NCI-H2227 treated with DMSO at 0.1 percent for 48 hours (cell line): ENCODE data around the gene HAUS8.

Experiments
- DNase-seq: peaks from one replicate; lab custom pipeline; 2025; lab: John Stamatoyannopoulos, UW

Gene HAUS8

DNA sequence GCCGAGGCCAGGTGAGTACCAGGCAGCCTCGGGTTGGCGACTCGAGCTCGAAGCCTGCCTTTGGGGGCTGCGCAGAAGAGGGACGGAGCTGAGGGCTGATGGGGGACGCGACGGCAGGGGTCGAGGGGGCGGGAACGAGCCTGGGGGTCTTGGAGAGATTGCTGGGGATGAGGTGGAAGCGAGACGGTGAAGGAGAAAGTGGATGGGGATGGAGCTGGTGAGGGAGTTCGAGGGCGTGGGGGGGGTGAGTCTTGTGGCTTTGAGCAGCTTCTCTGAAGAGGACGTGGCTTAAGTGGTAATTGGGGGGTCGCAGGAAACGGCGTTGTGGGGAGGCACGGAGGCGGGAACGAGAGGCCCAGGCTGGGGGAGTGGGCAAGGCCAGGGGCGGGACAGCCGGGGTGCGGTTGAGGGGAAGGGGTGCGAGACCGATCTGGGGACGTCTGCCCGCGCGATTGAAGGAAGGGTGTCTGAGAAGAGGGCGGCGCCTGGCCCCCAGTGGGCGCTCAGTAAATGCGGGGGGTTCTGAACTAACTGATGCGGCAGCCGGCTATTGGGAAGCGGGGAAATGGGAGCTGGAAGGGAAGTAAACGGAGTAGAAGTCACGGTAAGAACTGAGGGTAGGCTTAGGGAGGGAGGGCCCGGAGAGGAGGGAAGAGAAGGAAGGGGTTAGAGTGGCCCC is 751 bp upstream of the HAUS8 start:
- no peak for DNase-seq

DNA sequence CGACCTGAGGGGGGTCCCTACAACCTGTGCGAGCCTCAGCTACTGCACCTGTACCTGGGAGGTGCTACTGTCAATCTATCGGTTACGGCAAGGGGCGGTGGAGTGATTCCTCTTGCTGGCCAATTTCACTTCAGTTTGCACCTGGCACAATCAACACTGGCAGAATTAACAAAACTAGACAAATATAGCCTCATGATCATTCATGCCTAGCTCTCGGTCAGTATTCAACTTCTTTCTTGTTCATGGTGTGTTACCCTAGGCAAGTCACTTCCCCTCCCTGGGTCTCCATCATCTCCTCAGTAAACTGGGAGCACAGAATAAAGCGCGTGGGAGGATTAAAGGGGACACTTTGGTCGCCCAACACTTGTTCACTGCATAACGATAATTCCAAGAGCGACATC is 618 bp downstream of the HAUS8 start:
- no peak for DNase-seq

DNA sequence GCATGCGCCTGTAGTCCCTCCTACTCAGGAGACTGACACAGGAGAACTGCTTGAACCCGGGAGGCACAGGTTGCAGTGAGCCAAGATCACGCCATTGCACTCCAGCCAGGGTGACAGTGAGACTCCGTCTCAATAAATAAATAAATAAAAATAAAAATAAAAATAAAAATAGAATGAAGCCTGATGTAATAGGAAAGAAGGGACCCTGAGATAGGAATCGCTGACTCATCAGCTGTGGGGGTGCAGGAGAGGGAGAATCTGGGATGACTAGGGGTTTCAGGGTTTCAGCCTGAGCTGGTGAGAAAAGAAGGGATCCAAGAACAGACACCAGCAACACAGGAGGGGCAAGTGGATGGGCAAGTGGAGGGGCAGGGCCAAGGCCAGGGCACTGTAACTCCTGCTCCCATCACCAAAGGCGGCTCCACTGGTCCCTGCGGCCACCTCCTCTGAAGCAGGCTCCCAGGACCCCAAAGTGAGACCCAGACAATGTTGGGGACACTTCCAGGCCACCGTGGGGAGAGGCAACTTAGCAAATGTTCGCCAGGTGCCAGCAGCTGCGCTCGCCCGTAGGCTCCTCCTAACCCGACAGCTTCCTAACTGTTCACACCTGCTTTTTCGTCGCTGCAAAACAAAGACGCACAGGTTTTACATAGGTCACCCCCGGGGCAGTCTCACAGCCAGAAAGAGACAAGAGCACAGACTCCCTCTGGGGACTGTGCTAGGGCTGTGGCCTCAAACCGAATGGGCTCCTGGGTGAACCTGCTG is 1.2 kb downstream of the HAUS8 start:
- no peak for DNase-seq

DNA sequence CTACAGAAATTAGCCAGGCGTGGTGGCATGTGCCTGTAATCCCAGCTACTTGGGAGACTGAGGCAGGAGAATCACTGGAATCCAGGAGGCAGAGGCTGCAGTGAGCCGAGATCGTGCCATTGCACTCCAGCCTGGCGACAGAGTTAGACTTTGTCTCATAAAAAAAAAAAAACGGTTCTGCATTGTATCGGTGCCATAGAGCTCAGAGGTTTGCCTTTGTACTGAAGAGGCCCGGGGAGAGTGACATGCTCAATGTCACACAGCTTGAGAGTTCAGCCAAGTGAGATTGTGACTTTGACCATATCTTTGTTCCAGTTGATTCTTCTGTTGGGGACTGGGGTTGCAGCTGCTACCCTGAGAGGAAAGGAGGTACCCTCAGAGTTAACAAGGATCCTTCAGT is 4.3 kb downstream of the HAUS8 start:
- no peak for DNase-seq

DNA sequence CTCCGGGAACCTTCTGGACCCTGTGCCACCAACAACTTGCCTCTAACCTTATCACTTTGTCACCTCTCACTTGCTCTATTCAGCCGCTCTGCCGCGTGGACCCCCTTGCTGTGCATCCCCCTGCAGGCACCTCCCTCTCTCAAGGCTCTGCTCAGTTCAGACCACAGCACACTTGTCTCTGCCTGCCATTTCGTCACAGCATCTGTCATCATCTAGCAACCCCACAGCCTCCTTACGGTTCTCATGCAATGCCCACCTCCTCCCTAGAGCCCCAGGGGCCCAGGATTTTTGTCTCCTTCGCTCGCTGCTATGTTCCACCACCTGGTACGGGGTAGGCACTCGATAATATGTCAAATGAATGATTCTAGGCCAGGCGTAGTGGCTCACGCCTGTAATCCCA is 4.8 kb downstream of the HAUS8 start:
- DNase-seq, result no peak

DNA sequence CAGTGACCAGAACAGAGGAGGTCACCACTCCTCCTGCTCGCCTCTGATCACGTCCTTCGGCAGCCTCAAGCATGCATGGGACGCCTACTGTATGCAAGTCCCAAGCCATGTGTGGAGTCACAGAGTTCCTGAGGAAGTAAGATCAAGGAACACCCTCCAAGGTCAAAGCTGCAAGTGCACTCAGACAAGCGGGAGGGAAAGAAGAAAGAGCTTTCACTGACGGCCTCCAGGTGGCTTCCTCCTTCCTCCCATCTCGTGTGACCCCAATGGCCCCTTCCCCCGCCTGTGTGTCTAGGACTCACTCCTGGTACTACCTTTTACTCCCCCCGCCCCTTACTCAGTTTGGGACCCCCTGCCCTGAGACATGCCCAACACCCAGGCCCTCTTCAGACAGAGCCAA is 6.1 kb downstream of the HAUS8 start:
- no peak for DNase-seq

DNA sequence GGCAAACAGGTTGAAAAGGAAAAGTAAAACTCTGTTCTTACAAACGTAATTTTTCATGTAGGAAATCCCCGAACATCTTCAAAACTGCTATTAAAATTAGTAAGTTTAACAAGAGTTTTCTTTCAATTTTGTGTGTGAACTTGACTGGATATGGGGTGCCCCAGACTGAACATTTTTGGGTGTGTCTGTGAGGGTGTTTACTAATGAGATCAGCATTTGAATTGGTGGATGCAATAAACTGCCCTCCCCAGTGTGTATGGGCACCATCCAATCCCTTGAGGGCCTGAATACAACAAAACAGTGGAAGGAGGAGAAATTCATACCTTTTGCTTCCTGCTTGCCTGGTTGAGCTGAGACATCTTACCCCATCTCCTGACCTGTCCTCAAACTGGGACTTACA is 11.8 kb downstream of the HAUS8 start:
- no peak for DNase-seq

DNA sequence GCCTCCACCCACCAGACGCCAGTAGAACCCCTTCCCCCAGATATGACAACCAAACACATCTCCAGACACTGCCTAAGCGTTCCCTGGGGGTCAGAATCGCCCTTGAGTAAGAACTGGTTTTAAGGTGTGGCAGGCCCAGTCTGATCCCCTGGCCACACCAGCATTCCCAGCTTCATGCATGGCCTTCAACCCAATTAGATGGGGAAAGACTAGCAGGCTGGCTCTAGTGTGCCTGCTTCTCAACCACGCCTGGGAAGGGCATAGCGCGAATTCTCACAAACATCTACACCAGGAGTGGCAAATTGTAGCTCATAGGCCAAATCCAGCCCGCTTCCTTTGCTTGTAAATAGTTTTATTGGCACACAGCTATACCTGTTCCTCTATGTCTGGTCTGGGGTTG is 13.6 kb downstream of the HAUS8 start:
- DNase-seq, result no peak

DNA sequence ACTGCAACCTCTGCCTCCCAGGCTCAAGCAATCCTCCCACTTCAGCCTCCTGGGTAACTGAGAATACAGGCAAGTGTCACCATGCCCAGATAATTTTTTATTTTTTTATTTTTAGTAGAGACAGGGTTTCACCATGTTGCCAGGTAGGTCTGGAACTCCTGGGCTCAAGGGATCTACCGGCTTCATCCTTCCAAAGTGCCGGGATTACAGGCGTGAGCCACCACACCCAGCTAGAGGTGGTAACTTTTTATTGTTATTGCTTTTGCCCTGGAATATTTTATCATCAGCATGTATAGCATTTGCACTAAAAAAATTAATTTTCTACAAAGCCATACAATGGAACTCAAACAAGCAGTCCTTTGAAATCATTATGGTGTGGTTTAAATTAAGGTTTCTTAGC is 14.0 kb downstream of the HAUS8 start:
- DNase-seq, result no peak

DNA sequence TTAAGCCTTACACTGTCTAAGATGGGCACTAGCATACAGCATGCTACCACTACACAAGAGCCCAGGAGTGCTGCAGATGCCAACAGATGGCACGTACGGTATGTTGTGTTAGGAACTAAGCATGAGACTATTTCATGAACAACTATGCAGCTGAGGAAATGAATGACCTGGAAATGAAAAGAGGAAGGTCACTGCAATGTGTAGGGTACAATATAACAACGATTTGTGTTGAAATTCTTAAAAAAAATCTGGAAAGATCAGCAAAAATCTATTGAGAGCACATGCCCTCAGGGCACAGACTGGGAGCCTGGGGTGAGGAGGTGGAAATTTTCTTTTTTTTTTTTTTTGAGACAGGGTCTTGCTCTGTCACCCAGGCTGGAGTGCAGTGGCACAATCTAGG is 14.4 kb downstream of the HAUS8 start:
- DNase-seq, result no peak

DNA sequence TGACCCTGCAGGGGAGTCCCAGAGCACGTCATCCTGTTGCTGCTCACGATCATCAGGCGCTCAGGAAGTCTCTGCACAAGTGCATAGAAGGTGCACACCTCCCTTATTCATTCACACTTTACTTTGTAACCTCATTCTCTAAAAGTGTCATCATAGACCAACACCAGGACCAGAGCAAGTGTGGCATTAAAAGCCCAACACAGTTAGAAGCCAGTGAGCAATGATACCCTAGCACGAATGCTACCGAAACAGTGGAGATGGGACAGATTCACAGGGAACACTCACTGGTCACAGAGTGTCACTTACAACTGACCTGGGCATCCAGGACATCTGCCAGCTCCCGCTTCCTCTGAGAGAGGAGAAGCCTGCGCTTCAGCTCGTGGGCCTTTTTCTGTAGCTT is 17.0 kb downstream of the HAUS8 start:
- no peak for DNase-seq

DNA sequence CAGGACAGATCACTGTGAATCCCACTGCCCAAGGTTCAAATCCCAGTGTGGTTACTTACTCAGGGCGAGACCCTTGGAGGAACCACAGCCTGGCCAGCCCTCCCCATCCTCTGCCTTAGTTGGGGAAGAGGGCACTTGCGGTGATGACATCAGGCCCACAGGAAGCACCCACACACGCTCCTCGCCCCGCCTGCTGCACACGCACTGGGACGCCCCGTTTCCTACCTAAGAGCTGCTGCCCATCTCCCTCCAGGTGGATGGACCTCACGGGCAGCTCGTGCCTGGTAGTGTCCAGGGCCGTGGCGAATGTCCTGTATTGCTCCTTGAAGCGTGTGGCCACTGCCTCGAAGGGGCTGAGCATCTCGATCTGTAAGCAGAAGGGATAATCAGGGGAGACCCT is 19.6 kb downstream of the HAUS8 start:
- DNase-seq, result no peak

DNA sequence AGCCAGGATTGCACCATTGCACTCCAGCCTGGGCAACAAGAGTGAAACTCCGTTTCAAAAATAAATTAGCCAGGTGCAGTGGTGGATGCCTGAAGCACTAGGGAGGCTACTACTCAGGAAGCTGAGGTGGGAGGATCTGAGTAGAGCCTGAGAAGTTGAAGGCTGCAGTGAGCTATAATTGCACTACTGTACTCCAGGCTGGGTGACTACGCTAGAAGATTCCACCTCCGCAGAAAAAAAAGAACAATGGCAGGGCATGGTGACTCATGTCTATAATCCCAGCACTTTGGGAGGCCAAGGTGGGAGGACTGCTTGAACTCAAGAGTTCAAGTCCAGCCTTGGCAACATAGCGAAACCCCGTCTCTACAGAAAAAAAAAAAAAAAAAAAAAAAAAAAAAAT is 20.5 kb downstream of the HAUS8 start:
- no peak for DNase-seq

DNA sequence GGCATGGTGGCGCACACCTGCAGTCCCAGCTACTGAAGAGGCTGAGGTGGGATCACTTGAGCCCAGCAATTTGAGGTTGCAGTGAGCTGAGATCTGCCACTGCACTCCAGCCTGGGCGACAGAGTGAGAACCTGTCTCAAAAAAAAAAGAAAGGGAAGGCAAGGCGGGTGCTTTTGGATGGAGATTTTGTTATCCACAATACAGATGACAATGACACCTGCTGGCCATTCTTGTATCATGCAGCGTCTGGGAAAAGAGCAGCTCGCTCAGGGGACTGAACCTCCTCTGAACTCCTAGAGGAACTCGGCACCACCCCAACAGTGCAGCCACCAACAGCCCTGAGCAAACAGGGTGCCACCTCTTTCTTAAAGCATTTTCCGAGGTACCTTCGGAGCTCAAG is 22.8 kb downstream of the HAUS8 start:
- peak; percentile 8 for DNase-seq

DNA sequence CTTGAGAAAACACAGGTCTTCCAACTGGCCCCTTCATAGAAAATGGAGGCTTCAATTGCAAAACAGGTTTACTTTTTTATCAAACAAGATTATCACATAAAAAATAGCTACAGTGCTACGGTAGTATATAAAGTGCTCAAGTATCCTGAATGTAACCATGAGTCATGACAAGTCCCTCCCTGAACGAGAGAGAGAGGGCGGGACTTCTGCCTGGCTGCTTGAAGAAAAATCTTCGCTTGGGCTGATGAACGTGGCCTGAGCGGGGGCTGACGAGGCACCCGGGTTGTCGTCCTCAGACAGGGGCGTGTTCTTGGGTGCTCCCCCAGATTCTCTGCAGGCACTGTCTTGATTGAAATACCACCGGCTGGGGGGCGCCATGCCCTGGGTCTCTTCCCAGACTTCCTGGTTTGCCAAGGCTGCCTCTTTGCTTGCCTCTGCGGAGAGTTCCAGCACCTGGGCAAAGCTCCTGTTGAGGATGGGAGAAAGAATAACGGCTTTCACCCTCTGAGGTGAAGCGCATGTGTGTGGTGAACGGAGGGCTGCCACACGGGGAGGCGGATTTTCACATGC is 25.5 kb downstream of the HAUS8 start:
- no peak for DNase-seq

DNA sequence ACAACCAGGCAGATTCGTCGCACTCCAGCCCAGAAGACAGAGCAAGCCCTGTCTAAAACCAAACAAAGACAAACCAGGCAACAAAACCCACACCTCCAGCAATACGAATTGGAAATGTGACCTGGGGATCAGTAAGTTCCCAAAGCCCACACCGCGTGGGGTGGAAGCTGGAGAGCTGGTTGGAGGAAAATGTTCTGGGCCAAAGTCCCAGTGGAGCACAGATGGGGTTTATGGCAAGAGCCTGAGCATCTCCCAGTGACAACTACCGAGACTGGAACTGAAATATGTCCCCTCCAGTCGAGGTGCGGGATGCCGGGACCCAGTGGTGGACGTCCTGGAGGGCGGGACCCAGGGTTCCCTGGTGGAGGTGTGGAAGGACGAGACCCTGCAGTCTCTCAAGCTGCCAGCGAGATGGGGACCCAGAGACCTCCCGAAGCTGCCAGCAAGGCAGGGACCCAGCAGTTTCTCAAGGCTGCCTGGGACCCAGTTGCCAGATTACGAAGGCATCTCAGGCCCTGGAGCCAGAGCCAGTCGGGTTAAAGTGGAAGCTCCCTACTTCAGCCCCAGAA is 26.3 kb downstream of the HAUS8 start:
- no peak for DNase-seq

DNA sequence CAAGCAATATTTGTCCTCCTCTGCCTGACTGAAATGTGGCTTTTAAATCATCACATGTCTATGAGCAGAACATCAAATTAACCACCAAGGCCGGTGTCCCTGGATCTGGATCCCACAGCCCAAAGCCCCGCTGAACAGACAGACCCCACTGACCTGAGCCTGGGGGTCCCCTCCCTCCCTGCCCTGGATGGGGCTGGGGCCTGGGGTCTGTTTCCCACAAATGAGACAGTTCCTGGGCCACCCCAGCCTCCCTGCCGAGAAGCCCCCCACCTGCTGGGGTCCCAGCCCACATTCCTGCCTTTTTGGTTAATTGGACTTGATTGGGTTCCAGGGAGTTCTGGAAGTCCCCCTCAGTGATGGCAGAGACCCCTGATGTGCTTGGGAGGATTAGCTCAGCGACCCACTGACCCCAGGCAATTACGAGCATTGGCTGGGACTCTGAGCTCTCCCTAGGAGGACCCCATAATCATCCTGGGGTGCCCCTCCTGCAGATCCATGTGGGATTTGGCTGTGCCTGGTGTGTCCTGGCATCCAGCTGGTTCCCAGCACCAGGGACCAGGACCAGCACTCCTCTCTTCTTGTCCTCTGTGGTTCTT is 29.2 kb downstream of the HAUS8 start:
- DNase-seq, result no peak

DNA sequence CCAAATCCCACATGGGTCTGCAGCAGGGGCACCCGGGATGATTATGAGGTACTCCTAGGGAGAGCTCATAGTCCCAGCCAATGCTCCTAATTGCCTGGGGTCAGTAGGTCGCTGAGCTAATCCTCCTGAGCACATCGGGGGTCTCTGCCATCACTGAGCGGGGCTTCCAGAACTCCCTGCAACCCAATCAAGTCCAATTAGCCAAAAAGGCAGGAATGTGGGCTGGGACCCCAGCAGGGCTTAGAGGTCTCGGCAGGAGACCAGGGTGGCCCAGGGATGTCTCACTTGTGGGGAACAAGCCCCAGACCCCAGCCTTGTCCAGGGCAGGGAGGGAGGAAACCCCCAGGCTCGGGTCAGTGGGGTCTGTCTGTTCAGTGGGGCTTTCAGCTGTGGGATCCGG is 31.5 kb downstream of the HAUS8 start:
- DNase-seq, result no peak

DNA sequence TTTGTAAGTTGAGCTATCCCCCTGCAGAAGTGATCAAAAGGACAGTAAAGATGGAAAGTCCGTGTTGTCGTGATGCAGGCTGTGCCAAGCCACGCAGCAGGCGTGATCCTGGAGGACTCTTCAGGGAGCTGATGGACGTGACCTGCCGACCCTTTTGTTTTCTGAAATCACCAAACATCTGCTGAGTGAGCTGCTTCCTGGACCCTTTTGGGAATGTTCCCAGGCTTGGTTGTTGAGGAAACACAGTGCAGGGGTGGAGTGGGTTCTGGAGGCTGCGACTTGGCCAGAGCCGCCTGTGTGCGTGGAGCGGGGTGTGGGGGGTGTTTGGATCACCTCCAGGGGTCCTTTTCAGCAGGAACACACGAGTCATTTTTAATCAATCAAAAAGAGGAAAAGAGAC is 33.3 kb downstream of the HAUS8 start:
- no peak for DNase-seq

DNA sequence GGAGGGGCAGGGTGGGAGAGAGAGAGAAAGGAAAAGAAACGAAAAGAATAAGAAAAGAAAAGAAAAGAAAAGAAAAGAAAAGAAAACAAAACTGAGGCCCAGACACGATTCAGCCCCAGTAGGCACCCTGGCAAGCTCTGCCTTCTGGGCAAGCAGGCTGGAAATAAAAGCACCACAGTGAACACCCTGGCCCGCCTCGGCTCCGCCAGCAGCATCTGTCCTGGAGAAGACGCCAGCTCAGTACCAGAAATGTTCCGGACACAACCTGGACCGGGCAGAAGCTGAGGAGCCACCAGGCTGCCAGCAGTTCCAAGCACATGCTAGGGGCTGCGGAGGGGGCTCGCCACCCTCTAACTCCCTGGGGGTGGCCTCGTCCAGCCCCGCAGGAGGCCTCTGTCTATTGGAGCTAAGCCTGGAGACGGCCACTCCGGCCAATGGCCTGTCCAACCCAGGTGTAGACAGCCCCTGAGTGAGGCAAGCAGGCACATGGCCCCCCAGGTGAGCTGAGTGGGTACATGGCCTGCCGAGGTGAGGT is 37.2 kb downstream of the HAUS8 start:
- DNase-seq, result no peak

DNA sequence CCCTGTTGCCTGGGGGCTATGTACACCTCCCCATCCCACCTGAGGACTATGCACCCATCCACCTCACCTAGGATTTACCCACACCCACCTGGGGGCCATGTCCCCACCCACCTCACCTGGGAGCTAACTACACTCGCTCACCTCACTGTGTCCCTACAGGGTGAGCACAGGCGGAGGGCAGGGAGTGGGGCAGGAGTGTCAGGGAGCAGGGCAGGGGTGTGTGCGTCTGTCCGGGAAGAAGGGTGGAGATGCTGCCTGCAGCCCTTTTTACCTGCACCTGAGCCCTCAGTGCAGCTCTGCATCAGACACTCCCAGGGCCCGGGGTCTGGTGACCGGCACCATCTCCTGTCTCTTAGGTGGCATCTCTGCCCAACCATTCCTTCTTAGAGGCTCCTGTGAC is 38.1 kb downstream of the HAUS8 start:
- DNase-seq, result no peak

DNA sequence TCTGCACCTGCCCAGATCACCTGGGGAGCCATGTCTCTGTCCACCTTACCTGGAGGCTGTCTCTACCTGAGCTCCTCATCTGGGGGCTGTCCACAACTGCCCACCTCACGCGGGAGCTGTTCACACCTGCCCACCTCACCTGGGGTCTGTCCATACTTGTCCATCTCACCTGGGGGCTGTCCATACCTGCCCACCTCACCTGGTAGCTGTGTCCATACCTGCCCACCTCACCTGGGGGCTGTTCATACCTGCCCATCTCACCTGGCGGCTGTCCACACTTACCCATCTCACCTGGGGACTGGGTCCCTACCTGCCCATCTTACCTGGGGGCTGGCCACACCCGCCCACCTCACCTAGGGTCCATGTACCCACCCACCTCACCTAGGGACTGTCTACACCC is 38.6 kb downstream of the HAUS8 start:
- DNase-seq, result no peak
